ENCODE data around the gene INTS14. TPM values are rescaled to one million over a fixed set of nuclear protein-coding genes. Genes with fewer than 3 reads are reported as not detected.

The INTS14 gene
- total RNA-seq, 1 donor from 2014 or later = 49.5 TPM

DNA sequence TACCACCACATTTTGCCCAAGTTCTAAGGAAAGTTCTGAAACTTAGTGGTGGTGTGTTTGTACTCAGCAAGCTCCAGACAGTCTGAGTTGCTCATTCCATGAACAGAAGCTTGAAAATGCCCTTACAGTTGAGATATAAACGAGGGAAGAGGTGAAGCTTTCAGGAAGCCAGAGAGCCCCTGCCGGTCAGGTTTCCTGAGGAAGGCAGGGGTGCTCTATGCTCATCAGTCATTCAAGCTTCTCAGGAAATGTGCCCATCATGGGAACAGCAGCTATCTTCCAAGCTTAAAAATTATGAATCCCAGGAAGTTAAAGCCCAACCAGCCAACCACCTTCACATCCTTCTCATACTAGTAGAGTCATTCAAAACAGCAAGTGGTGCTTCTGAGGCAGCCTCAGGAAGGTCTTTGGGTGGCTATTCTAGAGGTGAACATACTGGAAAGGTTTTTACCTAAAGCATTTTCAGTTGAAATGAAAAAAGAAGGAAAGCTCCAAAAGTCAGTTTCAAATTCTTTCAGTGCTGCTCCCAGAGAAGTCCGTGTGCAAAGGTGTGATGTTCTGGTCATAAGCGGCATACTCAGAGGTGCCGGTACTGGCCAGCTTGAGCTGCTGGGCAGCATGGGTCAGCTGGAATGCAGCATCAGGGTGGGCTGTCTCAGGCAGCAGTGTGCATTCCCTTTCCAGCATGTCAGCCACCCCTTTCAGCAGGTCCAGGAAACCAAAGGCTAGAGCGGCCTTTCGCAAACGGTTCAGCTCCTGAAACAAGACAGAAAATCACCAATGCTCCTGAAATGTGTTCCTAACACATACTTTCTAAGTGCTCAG is 31.8 kb downstream of the INTS14 start:
- no peak for TF ChIP-seq CTCF (IDR thresholded peaks at IDR 0.05; ENCODE audit: partially characterized antibody, unreplicated experiment)
- H3K27ac Mint-ChIP-seq (ENCODE audit: unreplicated experiment) = no peak overlapping the region
- H3K27me3 Mint-ChIP-seq (ENCODE audit: unreplicated experiment) = no peaks in the 10 kb centered on the region
- no peaks in the 10 kb centered on the region for H3K9me3 Mint-ChIP-seq (ENCODE audit: unreplicated experiment)
- no peak for DNase-seq
- H3K4me3 Mint-ChIP-seq (ENCODE audit: unreplicated experiment) = no peak overlapping the region
- H3K4me1 Mint-ChIP-seq (ENCODE audit: low read depth, unreplicated experiment) = peaks cover 8% of the 10 kb centered on the region
- H3K36me3 Mint-ChIP-seq (ENCODE audit: unreplicated experiment) = no peaks in the 10 kb centered on the region

DNA sequence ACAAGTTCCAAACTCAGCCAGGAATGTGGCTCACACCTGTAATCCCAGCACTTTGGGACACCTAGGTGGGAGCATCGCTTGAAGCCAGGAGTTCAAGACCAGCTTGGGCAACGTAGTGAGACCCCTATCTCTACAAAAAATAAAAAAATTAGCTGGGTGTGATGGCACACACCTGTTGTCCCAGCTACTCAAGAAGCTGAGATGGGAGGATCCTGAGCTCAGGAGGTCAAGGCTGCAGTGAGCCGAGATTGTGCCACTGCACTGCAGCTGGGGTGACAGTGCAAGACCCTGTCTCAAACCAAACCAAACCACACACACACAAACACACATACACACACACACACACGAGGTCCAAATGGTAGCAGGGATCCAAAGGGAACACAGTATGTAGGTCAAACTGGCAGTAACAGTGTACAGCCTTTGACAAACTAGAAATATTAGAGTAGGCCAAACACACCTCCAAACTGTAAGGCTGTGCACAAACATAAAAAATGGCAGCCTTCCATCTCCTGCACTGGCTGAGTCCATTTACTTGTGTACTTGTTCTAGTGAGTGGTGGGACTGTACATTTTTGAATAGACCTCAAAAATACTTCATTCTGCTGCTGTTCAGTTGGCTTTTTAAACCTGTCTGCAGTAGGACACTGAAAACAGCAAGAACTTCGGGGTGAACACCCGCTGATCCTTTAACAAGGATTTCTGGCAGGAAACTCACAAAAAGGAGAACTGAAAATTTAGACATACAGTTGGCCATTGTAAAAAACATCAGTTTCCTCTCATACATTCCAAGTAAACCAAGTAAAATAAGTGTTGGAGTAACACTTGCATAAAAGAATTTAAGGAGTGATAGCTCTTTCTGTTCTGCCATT is 33.6 kb downstream of the INTS14 start:
- DNase-seq = no peak
- Mint-ChIP-seq H3K27ac (ENCODE audit: unreplicated experiment) (peak overlapping the region; percentile 31), H3K9me3 (ENCODE audit: unreplicated experiment) (no peaks in the 10 kb centered on the region), H3K4me1 (ENCODE audit: low read depth, unreplicated experiment) (no peaks in the 10 kb centered on the region), H3K36me3 (ENCODE audit: unreplicated experiment) (no peaks in the 10 kb centered on the region), H3K27me3 (ENCODE audit: unreplicated experiment) (no peaks in the 10 kb centered on the region), H3K4me3 (ENCODE audit: unreplicated experiment) (no peak overlapping the region)
- no peak for TF ChIP-seq CTCF (IDR thresholded peaks at IDR 0.05; ENCODE audit: partially characterized antibody, unreplicated experiment)

DNA sequence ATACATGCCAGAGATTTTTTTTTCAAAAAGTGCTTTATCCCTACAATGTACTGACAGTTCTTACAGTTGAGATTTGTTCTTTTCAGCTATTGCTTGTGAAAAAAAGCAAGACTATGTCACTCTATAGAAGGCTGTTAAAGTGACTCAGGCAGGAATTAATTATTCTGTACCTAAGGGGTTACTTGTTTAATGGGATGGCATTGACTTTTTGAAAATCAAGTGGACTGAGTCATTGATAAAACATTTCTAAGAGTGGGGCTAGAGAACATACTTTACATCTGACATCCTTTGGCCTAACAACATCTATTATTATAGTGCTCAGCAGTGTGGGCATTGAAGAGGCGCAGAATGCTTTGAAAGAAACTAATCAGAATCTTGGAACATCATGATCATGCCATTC is 34.3 kb downstream of the INTS14 start:
- Mint-ChIP-seq H3K36me3 (ENCODE audit: unreplicated experiment) (no peaks in the 10 kb centered on the region), H3K4me3 (ENCODE audit: unreplicated experiment) (no peak overlapping the region)

DNA sequence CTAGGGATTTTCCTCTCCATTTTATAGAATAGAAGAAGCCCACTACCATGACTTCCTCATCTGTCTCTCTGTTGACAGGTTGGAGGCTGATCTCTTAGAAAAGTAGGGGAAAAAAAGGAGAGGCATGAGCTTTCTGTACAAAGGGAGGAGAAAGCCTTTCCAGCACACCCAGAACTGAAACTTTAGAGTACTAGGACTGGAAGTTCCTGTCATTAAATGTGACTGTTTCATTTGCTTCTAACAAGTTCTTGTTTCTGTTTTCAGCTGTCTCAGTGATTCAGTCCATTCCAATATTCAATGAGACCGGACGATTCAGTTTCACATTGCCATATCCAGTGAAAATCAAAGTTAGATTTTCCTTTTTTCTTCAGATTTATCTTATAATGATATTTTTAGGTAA is 39.0 kb downstream of the INTS14 start:
- Mint-ChIP-seq H3K4me3 (ENCODE audit: unreplicated experiment) (no peak overlapping the region), H3K27me3 (ENCODE audit: unreplicated experiment) (no peaks in the 10 kb centered on the region), H3K36me3 (ENCODE audit: unreplicated experiment) (no peaks in the 10 kb centered on the region), H3K4me1 (ENCODE audit: low read depth, unreplicated experiment) (no peaks in the 10 kb centered on the region), H3K27ac (ENCODE audit: unreplicated experiment) (no peak overlapping the region), H3K9me3 (ENCODE audit: unreplicated experiment) (no peaks in the 10 kb centered on the region)
- no peak for DNase-seq
- TF ChIP-seq CTCF (IDR thresholded peaks at IDR 0.05; ENCODE audit: partially characterized antibody, unreplicated experiment) = no peak

More for the DNA sequence above, 34.3 kb downstream of the INTS14 start:
- Mint-ChIP-seq H3K27ac (ENCODE audit: unreplicated experiment) (no peak overlapping the region), H3K4me1 (ENCODE audit: low read depth, unreplicated experiment) (no peaks in the 10 kb centered on the region), H3K27me3 (ENCODE audit: unreplicated experiment) (no peaks in the 10 kb centered on the region), H3K9me3 (ENCODE audit: unreplicated experiment) (no peaks in the 10 kb centered on the region)
- DNase-seq = no peak
- TF ChIP-seq CTCF (IDR thresholded peaks at IDR 0.05; ENCODE audit: partially characterized antibody, unreplicated experiment) = no peak

Measured in glutamatergic neuron (in vitro differentiated cells).